ENCODE data around the gene CCDC149.

The CCDC149 gene

DNA sequence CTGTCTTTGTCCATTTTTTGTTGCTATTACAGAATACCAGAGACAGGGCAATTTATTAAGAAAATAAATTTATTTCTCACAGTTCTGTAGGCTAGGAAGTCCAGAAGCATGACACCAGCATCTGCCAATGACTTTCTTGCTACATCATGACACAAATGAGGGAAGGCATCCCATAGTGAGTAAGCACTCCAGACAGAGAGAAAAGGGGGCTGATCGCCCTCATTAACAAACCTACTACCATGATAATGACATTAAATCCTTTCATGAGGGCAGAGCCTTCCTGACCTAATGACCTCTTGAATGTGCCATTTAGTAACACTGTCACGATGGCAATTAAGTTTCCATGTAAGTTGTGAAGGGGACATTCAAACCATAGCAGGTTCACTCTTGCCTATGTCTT lies 20.1 kb downstream of the CCDC149 start:
- Histone ChIP-seq H3K27ac (ENCODE audit: low read length) (no peak overlapping the region), H2AFZ (ENCODE audit: low read depth, low read length) (no peak overlapping the region), H3K4me2 (ENCODE audit: low read length) (no peak overlapping the region), H3K79me2 (ENCODE audit: low read length) (no peaks in the 10 kb centered on the region), H3K36me3 (replicated peaks; ENCODE audit: low read depth, low read length) (no peaks in the 10 kb centered on the region), H3K9ac (ENCODE audit: low read length) (no peak overlapping the region), H3K4me3 (ENCODE audit: low read length) (no peak overlapping the region), H3K27me3 (ENCODE audit: low read depth, low read length) (peaks cover 7% of the 10 kb centered on the region; the same call in 1 of the 2 replicates), H4K20me1 (ENCODE audit: insufficient read depth, low read length) (no peaks in the 10 kb centered on the region), H3K4me1 (ENCODE audit: low read length) (peaks cover 12% of the 10 kb centered on the region), H3K9me3 (ENCODE audit: insufficient read depth, low read length) (no peaks in the 10 kb centered on the region)
- no peak for TF ChIP-seq CTCF (IDR thresholded peaks at IDR 0.05; ENCODE audit: low read depth, low read length)
- TF ChIP-seq EZH2phosphoT487 (IDR thresholded peaks at IDR 0.05; ENCODE audit: low read depth) = no peak

- TF ChIP-seq EZH2phosphoT487 (IDR thresholded peaks at IDR 0.05; ENCODE audit: low read depth) (no peak), CTCF (IDR thresholded peaks at IDR 0.05; ENCODE audit: low read depth, low read length) (no peak)
- Histone ChIP-seq H2AFZ (ENCODE audit: low read depth, low read length) (no peak overlapping the region), H3K79me2 (ENCODE audit: low read length) (no peaks in the 10 kb centered on the region), H3K9me3 (ENCODE audit: insufficient read depth, low read length) (no peaks in the 10 kb centered on the region), H3K27me3 (ENCODE audit: low read depth, low read length) (peaks cover 7% of the 10 kb centered on the region; the same call in 1 of the 2 replicates), H3K36me3 (replicated peaks; ENCODE audit: low read depth, low read length) (no peaks in the 10 kb centered on the region), H4K20me1 (ENCODE audit: insufficient read depth, low read length) (no peaks in the 10 kb centered on the region), H3K9ac (ENCODE audit: low read length) (no peak overlapping the region), H3K4me3 (ENCODE audit: low read length) (no peak overlapping the region), H3K4me2 (ENCODE audit: low read length) (no peak overlapping the region), H3K27ac (ENCODE audit: low read length) (no peak overlapping the region), H3K4me1 (ENCODE audit: low read length) (peaks cover 12% of the 10 kb centered on the region)
Measured at GRCh38 chr4:24892278-24892677, 20.6 kb downstream of the CCDC149 start.

DNA sequence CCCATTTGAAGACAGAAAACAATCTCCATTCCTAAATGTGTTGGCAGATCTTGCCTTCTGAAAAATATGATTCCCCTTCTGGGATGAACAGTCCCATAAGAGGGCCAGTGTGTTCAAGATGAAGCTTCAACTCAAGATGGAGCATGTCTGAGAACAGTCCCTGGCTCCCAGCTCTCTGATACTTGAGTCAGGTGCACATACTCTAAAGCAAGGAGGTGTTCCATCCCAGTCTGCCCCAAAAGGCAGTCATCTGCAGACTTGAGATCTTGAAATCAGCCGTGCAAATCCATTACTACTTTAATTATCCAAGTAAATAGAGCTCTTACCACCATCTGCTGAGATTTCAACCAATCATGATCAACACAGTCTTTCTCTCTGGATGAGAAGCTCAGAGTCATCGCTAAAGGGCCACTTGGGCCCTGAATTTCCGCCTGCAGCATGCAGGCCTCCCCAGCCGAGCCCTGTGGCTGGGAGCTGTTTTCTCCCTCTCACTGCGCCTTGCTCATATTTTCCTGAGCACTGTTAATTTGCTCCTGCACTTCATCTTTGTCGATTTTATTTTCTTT lies 22.2 kb downstream of the CCDC149 start:
- Histone ChIP-seq H3K4me3 (ENCODE audit: low read length) (no peak overlapping the region), H3K79me2 (ENCODE audit: low read length) (no peaks in the 10 kb centered on the region), H3K27ac (ENCODE audit: low read length) (no peak overlapping the region), H3K36me3 (replicated peaks; ENCODE audit: low read depth, low read length) (no peaks in the 10 kb centered on the region), H4K20me1 (ENCODE audit: insufficient read depth, low read length) (no peaks in the 10 kb centered on the region), H3K9me3 (ENCODE audit: insufficient read depth, low read length) (no peaks in the 10 kb centered on the region), H2AFZ (ENCODE audit: low read depth, low read length) (no peak overlapping the region), H3K27me3 (ENCODE audit: low read depth, low read length) (peaks cover 7% of the 10 kb centered on the region; the same call in 1 of the 2 replicates), H3K4me1 (ENCODE audit: low read length) (peaks cover 12% of the 10 kb centered on the region), H3K4me2 (ENCODE audit: low read length) (no peak overlapping the region), H3K9ac (ENCODE audit: low read length) (no peak overlapping the region)
- TF ChIP-seq EZH2phosphoT487 (IDR thresholded peaks at IDR 0.05; ENCODE audit: low read depth) (no peak), CTCF (IDR thresholded peaks at IDR 0.05; ENCODE audit: low read depth, low read length) (no peak)

DNA sequence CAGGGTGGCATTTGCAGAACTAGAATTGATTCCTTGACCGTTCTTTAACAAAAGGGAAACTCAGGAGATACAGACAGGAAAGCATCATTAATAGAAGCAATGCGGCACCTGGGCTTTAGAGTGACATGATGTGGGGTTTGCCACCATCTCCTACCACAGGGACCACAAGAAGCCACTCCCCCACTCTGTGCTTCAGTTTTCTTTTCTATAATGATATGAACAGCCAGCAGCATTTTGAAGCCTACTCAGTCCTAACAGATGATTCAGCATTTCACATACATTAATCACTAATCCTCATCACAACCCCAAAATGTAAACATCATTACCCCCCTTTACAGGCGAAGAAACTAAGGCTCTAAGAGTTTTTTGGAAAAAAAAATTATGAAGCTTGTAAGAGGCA lies 22.9 kb downstream of the CCDC149 start:
- H3K36me3 ChIP-seq (replicated peaks; ENCODE audit: low read depth, low read length) = no peaks in the 10 kb centered on the region
- no peak overlapping the region for H3K4me3 ChIP-seq (ENCODE audit: low read length)
- peaks cover 12% of the 10 kb centered on the region for H3K4me1 ChIP-seq (ENCODE audit: low read length)
- peaks cover 7% of the 10 kb centered on the region; the same call in 1 of the 2 replicates for H3K27me3 ChIP-seq (ENCODE audit: low read depth, low read length)
- no peaks in the 10 kb centered on the region for H3K79me2 ChIP-seq (ENCODE audit: low read length)
- no peaks in the 10 kb centered on the region for H4K20me1 ChIP-seq (ENCODE audit: insufficient read depth, low read length)
- H3K9me3 ChIP-seq (ENCODE audit: insufficient read depth, low read length) = no peaks in the 10 kb centered on the region
- no peak overlapping the region for H3K4me2 ChIP-seq (ENCODE audit: low read length)
- H2AFZ ChIP-seq (ENCODE audit: low read depth, low read length) = no peak overlapping the region
- TF ChIP-seq CTCF (IDR thresholded peaks at IDR 0.05; ENCODE audit: low read depth, low read length) (no peak), EZH2phosphoT487 (IDR thresholded peaks at IDR 0.05; ENCODE audit: low read depth) (no peak)
- no peak overlapping the region for H3K9ac ChIP-seq (ENCODE audit: low read length)
- H3K27ac ChIP-seq (ENCODE audit: low read length) = no peak overlapping the region
